KMS-11 (cell line): ENCODE data around the gene FAM168B.
"Not testable (repeated sequence)": the region's sequence is repeated elsewhere in the genome, so short reads cannot be mapped to it uniquely, and the experiment has no call there.

Experiments used
- H2AFZ ChIP-seq: fragments of 200-600 bp; sonication (generic); 2 replicates; pipeline ENCODE4 v1.6.1; 2016; ENCODE audit warnings: antibody characterized with exemption, mixed run types, low read depth
- H3K27ac ChIP-seq: fragments of 200-600 bp; sonication (generic); 2 replicates; pipeline ENCODE4 v1.6.1; 2016; ENCODE audit warnings: mild to moderate bottlenecking, mixed run types
- H3K27me3 ChIP-seq: fragments of 200-600 bp; sonication (generic); 2 replicates; pipeline ENCODE4 v1.6.1; 2017; ENCODE audit warnings: mild to moderate bottlenecking, low read depth, mixed run types, moderate library complexity; ENCODE audit not compliant: insufficient read depth
- H3K36me3 ChIP-seq: fragments of 200-600 bp; sonication (generic); 2 replicates; pipeline ENCODE4 v1.6.1; 2017; ENCODE audit warnings: mild to moderate bottlenecking, mixed run types; ENCODE audit not compliant: insufficient read depth
- H3K4me1 ChIP-seq: fragments of 200-600 bp; sonication (generic); 2 replicates; pipeline ENCODE4 v1.6.1; 2016; ENCODE audit warnings: mild to moderate bottlenecking, low read depth, mixed run types; ENCODE audit not compliant: poor library complexity, severe bottlenecking
- H3K4me2 ChIP-seq: fragments of 200-600 bp; sonication (generic); 2 replicates; pipeline ENCODE4 v1.7.0; 2016; ENCODE audit warnings: mild to moderate bottlenecking, mixed run types
- H3K4me3 ChIP-seq: fragments of 200-600 bp; sonication (generic); IDR thresholded peaks from 2 replicates; pipeline ENCODE4 v1.6.1; 2017; ENCODE audit warnings: low read depth, low read length, mixed read lengths; ENCODE audit not compliant: insufficient read depth
- H3K79me2 ChIP-seq: fragments of 200-600 bp; sonication (generic); 2 replicates; pipeline ENCODE4 v1.6.1; 2016; ENCODE audit warnings: low read depth, mixed run types; ENCODE audit not compliant: insufficient read depth
- H3K9ac ChIP-seq: fragments of 200-600 bp; sonication (generic); 2 replicates; pipeline ENCODE4 v1.6.1; 2016; ENCODE audit warnings: mild to moderate bottlenecking, mixed run types
- H4K20me1 ChIP-seq: fragments of 200-600 bp; sonication (generic); 2 replicates; pipeline ENCODE4 v1.6.1; 2016; ENCODE audit warnings: mild to moderate bottlenecking, mixed run types; ENCODE audit not compliant: insufficient read depth
- CTCF ChIP-seq: fragments of 200-600 bp; sonication (generic); conservative IDR thresholded peaks from 2 replicates; pipeline ENCODE4 v1.6.1; 2017; ENCODE audit warnings: low read depth, mild to moderate bottlenecking, antibody characterized with exemption, low read length, moderate library complexity, mixed read lengths

The FAM168B gene

GRCh38 chr2:131120815-131121317 lies 27.6 kb upstream of the FAM168B start:
- Histone ChIP-seq H3K4me3 (no peak overlapping the region), H3K79me2 (peaks cover 56% of the 10 kb centered on the region), H3K27ac (no peak overlapping the region), H3K36me3 (peaks cover 6% of the 10 kb centered on the region; the same call in 1 of the 2 replicates), H4K20me1 (0 out of 2 replicates have a peak, but pooled peaks cover 3% of the 10 kb centered on the region), H3K4me2 (no peak overlapping the region), H2AFZ (no peak overlapping the region), H3K27me3 (no peaks in the 10 kb centered on the region), H3K4me1 (no peaks in the 10 kb centered on the region), H3K9ac (no peak overlapping the region)
- TF ChIP-seq CTCF = no peak

- 0 out of 2 replicates have a peak, but pooled peaks cover 3% of the 10 kb centered on the region for H4K20me1 ChIP-seq
- no peak overlapping the region for H3K9ac ChIP-seq
- TF ChIP-seq CTCF = no peak
- no peak overlapping the region for H3K4me2 ChIP-seq
- no peak overlapping the region for H3K4me3 ChIP-seq
- H3K36me3 ChIP-seq = 0 out of 2 replicates have a peak, but pooled peaks cover 2% of the 10 kb centered on the region
- H3K27me3 ChIP-seq = no peaks in the 10 kb centered on the region
- H3K79me2 ChIP-seq = peaks cover 79% of the 10 kb centered on the region
- H3K4me1 ChIP-seq = no peaks in the 10 kb centered on the region
- no peak overlapping the region for H2AFZ ChIP-seq
- H3K27ac ChIP-seq = no peak overlapping the region
These were observed 22.5 kb upstream of the FAM168B start for GRCh38 chr2:131115752-131116151.

- not testable (repeated sequence) for H3K4me2 ChIP-seq, H3K9ac ChIP-seq, H4K20me1 ChIP-seq, H3K36me3 ChIP-seq, H3K27me3 ChIP-seq, H2AFZ ChIP-seq, H3K27ac ChIP-seq, H3K4me3 ChIP-seq, H3K4me1 ChIP-seq
- H3K79me2 ChIP-seq = peaks cover 79% of the 10 kb centered on the region
These were observed 21.7 kb upstream of the FAM168B start for GRCh38 chr2:131114950-131115349.

- Histone ChIP-seq H2AFZ (no peak overlapping the region), H4K20me1 (0 out of 2 replicates have a peak, but pooled peaks cover 3% of the 10 kb centered on the region), H3K36me3 (no peaks in the 10 kb centered on the region), H3K4me1 (no peaks in the 10 kb centered on the region), H3K4me3 (no peak overlapping the region), H3K79me2 (peaks cover 80% of the 10 kb centered on the region), H3K27me3 (no peaks in the 10 kb centered on the region), H3K4me2 (no peak overlapping the region), H3K27ac (no peak overlapping the region), H3K9ac (no peak overlapping the region)
- TF ChIP-seq CTCF = no peak
These were observed 20.4 kb upstream of the FAM168B start for GRCh38 chr2:131113566-131114227.

- no peaks in the 10 kb centered on the region for H3K27me3 ChIP-seq
- no peak overlapping the region for H3K27ac ChIP-seq
- H3K9ac ChIP-seq = no peak overlapping the region
- TF ChIP-seq CTCF = no peak
- H3K4me1 ChIP-seq = peaks cover under 1% of the 10 kb centered on the region
- no peaks in the 10 kb centered on the region for H3K36me3 ChIP-seq
- no peak overlapping the region for H3K4me3 ChIP-seq
- no peak overlapping the region for H2AFZ ChIP-seq
- H4K20me1 ChIP-seq = 0 out of 2 replicates have a peak, but pooled peaks cover under 1% of the 10 kb centered on the region
- no peak overlapping the region for H3K4me2 ChIP-seq
- H3K79me2 ChIP-seq = peaks cover 80% of the 10 kb centered on the region
These were observed 19.3 kb upstream of the FAM168B start for GRCh38 chr2:131112529-131112928.
